Measurements from ENCODE around the gene TOX2.

GRCh38 chr20:43925801-43926200 is 11.1 kb downstream of the TOX2 start:
- TF ChIP-seq EZH2phosphoT487 (IDR thresholded peaks at IDR 0.05; ENCODE audit: borderline replicate concordance, low read length) (no peak), CTCF (IDR thresholded peaks at IDR 0.05; ENCODE audit: low read depth, low read length, poor library complexity, severe bottlenecking) (no peak)
